SU-DHL-6 (cell line): ENCODE measurements around the gene NFIC.

Source experiments
- H2AFZ ChIP-seq: fragments of 200-600 bp; sonication (generic); 2 replicates; pipeline ENCODE4 v1.6.1; 2014; ENCODE audit warnings: low read depth, mild to moderate bottlenecking, moderate library complexity, mixed read lengths, antibody characterized with exemption, low read length; ENCODE audit not compliant: severe bottlenecking
- H3F3A ChIP-seq: fragments of 200-600 bp; shearing (Covaris generic); 2 replicates; pipeline ENCODE4 v1.6.0; 2016; ENCODE audit warnings: antibody characterized with exemption, mild to moderate bottlenecking; ENCODE audit not compliant: insufficient read depth
- H3K27ac ChIP-seq: fragments of 200-600 bp; sonication (generic); 2 replicates; pipeline ENCODE4 v1.5.1; 2016; ENCODE audit warnings: low read depth, mild to moderate bottlenecking, low read length, moderate library complexity, mixed read lengths
- H3K27me3 ChIP-seq: fragments of 200-600 bp; sonication (generic), shearing (Covaris generic); 2 replicates; pipeline ENCODE4 v1.6.0; 2014; ENCODE audit warnings: mild to moderate bottlenecking, low read length
- H3K36me3 ChIP-seq: fragments of 200-600 bp; sonication (generic); 2 replicates; pipeline ENCODE4 v1.6.1; 2014; ENCODE audit warnings: mild to moderate bottlenecking, low read length, mixed read lengths
- H3K4me2 ChIP-seq: fragments of 300-600, 200-600 bp; shearing (Covaris generic), sonication (generic); 2 replicates; pipeline ENCODE4 v1.6.0; 2014; ENCODE audit warnings: low read length, low read depth, mild to moderate bottlenecking; ENCODE audit not compliant: poor library complexity, severe bottlenecking
- H3K4me3 ChIP-seq: fragments of 200-600 bp; sonication (generic); 2 replicates; pipeline ENCODE4 v1.5.1; 2014; ENCODE audit warnings: antibody characterized with exemption, low read length, mild to moderate bottlenecking, mixed read lengths; ENCODE audit not compliant: insufficient read depth, poor library complexity, severe bottlenecking
- H3K79me2 ChIP-seq: fragments of 200-600 bp; sonication (generic); 2 replicates; pipeline ENCODE4 v1.6.1; 2014; ENCODE audit warnings: mild to moderate bottlenecking, low read length, moderate library complexity; ENCODE audit not compliant: insufficient read depth
- H3K9ac ChIP-seq: fragments of 200-600 bp; sonication (generic); 2 replicates; pipeline ENCODE4 v1.7.0; 2014; ENCODE audit warnings: mild to moderate bottlenecking, low read length
- H3K9me2 ChIP-seq: fragments of 200-600 bp; sonication (generic); replicated peaks from 2 replicates; pipeline ENCODE4 v1.6.1; 2014; ENCODE audit warnings: low read length; ENCODE audit not compliant: insufficient read depth
- H3K9me3 ChIP-seq: fragments of 200-600 bp; sonication (generic); 2 replicates; pipeline ENCODE4 v1.6.1; 2014; ENCODE audit warnings: low read length, mixed read lengths; ENCODE audit not compliant: insufficient read depth
- H4K20me1 ChIP-seq: fragments of 200-600 bp; sonication (generic); 2 replicates; pipeline ENCODE4 v1.6.1; 2014; ENCODE audit warnings: low read depth, mild to moderate bottlenecking, antibody characterized with exemption, low read length, moderate library complexity, mixed read lengths
- EZH2phosphoT487 ChIP-seq: fragments of 200-600 bp; sonication (generic), shearing (Covaris generic); conservative IDR thresholded peaks from 2 replicates; pipeline ENCODE4 v1.6.1; 2018; ENCODE audit warnings: mild to moderate bottlenecking, antibody characterized with exemption, low read length, moderate library complexity, mixed read lengths
- TF ChIP-seq, protein P1 (sequence below): fragments of 200-600 bp; sonication (generic); IDR thresholded peaks from one replicate; pipeline ENCODE4 v1.5.1; 2017; ENCODE audit warnings: antibody characterized with exemption, mild to moderate bottlenecking, low read length, moderate library complexity; ENCODE audit not compliant: insufficient read depth, poor library complexity, severe bottlenecking

NFIC gene

GRCh38 chr19:3412066-3412465, 45.7 kb downstream of the NFIC start:
- Histone ChIP-seq H3K4me3 (no peak overlapping the region), H3K4me2 (no peak overlapping the region), H3K36me3 (no peaks in the 10 kb centered on the region), H3K9me3 (no peaks in the 10 kb centered on the region), H3K27ac (no peak overlapping the region), H3K79me2 (no peaks in the 10 kb centered on the region), H3K27me3 (no peaks in the 10 kb centered on the region), H2AFZ (no peak overlapping the region), H3K9me2 (no peaks in the 10 kb centered on the region), H3F3A (no peaks in the 10 kb centered on the region), H3K9ac (no peak overlapping the region), H4K20me1 (no peaks in the 10 kb centered on the region)
- no peak for TF ChIP-seq EZH2phosphoT487
- TF ChIP-seq, protein P1, sequence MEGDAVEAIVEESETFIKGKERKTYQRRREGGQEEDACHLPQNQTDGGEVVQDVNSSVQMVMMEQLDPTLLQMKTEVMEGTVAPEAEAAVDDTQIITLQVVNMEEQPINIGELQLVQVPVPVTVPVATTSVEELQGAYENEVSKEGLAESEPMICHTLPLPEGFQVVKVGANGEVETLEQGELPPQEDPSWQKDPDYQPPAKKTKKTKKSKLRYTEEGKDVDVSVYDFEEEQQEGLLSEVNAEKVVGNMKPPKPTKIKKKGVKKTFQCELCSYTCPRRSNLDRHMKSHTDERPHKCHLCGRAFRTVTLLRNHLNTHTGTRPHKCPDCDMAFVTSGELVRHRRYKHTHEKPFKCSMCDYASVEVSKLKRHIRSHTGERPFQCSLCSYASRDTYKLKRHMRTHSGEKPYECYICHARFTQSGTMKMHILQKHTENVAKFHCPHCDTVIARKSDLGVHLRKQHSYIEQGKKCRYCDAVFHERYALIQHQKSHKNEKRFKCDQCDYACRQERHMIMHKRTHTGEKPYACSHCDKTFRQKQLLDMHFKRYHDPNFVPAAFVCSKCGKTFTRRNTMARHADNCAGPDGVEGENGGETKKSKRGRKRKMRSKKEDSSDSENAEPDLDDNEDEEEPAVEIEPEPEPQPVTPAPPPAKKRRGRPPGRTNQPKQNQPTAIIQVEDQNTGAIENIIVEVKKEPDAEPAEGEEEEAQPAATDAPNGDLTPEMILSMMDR, result no peak

DNA sequence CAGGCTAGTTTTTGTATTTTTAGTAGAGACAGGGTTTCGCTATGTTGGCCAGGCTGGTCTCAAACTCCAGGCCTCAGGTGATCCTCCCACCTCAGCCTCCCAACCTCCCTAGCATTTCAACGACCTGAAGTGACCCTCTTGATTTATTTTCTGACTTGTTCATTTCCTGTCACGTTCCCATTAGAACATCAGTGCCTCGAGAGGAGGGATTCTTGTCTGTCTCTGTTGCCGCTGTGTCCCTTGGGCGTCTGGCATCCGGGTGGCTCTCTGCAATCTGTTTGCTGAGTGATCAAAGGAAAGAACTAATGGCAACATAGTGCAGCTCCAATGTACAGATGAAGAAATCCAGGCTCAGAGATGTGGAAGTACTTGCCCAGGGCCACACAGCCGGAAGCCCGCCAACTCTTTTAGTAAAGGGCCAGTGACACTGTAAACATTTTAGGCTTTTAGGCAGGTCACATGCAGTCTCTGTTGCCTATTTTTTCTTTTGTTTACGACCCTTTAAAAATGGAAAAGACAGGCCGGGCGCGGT, 47.5 kb downstream of the NFIC start:
- no peak overlapping the region for H3K4me3 ChIP-seq
- H4K20me1 ChIP-seq, result no peaks in the 10 kb centered on the region
- no peaks in the 10 kb centered on the region for H3K9me3 ChIP-seq
- no peaks in the 10 kb centered on the region for H3K9me2 ChIP-seq
- H3K36me3 ChIP-seq, result no peaks in the 10 kb centered on the region
- TF ChIP-seq, protein P1, result no peak
- no peak for TF ChIP-seq EZH2phosphoT487
- no peak overlapping the region for H3K27ac ChIP-seq
- H3K9ac ChIP-seq, result no peak overlapping the region
- no peak overlapping the region for H2AFZ ChIP-seq
- H3K79me2 ChIP-seq, result no peaks in the 10 kb centered on the region
- no peak overlapping the region for H3K4me2 ChIP-seq
- H3F3A ChIP-seq, result no peaks in the 10 kb centered on the region
- no peaks in the 10 kb centered on the region for H3K27me3 ChIP-seq

DNA sequence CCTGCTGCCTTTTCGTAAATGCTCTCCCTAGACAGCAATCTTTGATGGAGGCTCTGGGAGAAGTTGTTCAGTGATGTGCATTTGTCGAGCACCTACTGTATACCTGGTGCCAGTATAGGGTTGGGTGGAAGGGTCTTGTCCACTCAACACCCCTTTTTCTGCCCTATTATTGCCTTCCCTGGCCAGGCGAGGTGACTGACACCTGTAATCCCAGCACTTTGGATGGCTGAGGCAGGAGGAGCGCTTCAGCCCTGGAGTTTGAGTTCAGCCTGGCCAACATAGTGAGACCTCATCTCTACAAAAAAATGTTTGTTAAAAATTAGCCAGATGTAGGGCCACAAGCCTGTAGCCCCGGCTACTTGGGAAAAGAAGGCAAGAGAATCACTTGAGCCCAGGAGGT, 49.3 kb downstream of the NFIC start:
- Histone ChIP-seq H3F3A (no peaks in the 10 kb centered on the region), H3K4me2 (no peak overlapping the region), H3K9me2 (no peaks in the 10 kb centered on the region), H3K4me3 (no peak overlapping the region), H3K79me2 (no peaks in the 10 kb centered on the region), H3K36me3 (no peaks in the 10 kb centered on the region), H3K27ac (no peak overlapping the region), H4K20me1 (no peaks in the 10 kb centered on the region), H3K9me3 (no peaks in the 10 kb centered on the region), H3K27me3 (no peaks in the 10 kb centered on the region), H2AFZ (no peak overlapping the region), H3K9ac (no peak overlapping the region)
- TF ChIP-seq EZH2phosphoT487, result no peak
- TF ChIP-seq, protein P1, result no peak
